Measurements from ENCODE around the gene FTO.

FTO gene

GRCh38 chr16:54062361-54063278 is 358.7 kb downstream of the FTO start:
- DNase-seq = no peak

- no peak for DNase-seq
Observed at GRCh38 chr16:54063279-54063773, 359.4 kb downstream of the FTO start.

GRCh38 chr16:54066451-54067105 is 362.6 kb downstream of the FTO start:
- DNase-seq = no peak

- DNase-seq = no peak
Observed at GRCh38 chr16:54067322-54068065, 363.5 kb downstream of the FTO start.

GRCh38 chr16:54068212-54068611 is 364.3 kb downstream of the FTO start:
- no peak for DNase-seq

GRCh38 chr16:54069601-54070239 is 365.8 kb downstream of the FTO start:
- DNase-seq = no peak

- no peak for DNase-seq
Observed at GRCh38 chr16:54070789-54071343, 366.9 kb downstream of the FTO start.

- no peak for DNase-seq
Observed at GRCh38 chr16:54071514-54071913, 367.6 kb downstream of the FTO start.

- DNase-seq = no peak
Observed at GRCh38 chr16:54072237-54072636, 368.3 kb downstream of the FTO start.

- DNase-seq = no peak
Observed at GRCh38 chr16:54073356-54073755, 369.4 kb downstream of the FTO start.

GRCh38 chr16:54075446-54075845 is 371.5 kb downstream of the FTO start:
- no peak for DNase-seq

GRCh38 chr16:54076006-54076504 is 372.1 kb downstream of the FTO start:
- no peak for DNase-seq

- no peak for DNase-seq
Observed at GRCh38 chr16:54077050-54077821, 373.3 kb downstream of the FTO start.

- no peak for DNase-seq
Observed at GRCh38 chr16:54080524-54081008, 376.6 kb downstream of the FTO start.

- DNase-seq = no peak
Observed at GRCh38 chr16:54086791-54087190, 382.8 kb downstream of the FTO start.

- no peak for DNase-seq
Observed at GRCh38 chr16:54090602-54091001, 386.6 kb downstream of the FTO start.

GRCh38 chr16:54093281-54093680 is 389.3 kb downstream of the FTO start:
- DNase-seq = no peak

- DNase-seq = no peak
Observed at GRCh38 chr16:54094641-54095040, 390.7 kb downstream of the FTO start.

- DNase-seq = no peak
Observed at GRCh38 chr16:54096607-54097006, 392.7 kb downstream of the FTO start.

GRCh38 chr16:54097774-54098173 is 393.8 kb downstream of the FTO start:
- no peak for DNase-seq

- DNase-seq = no peak
Observed at GRCh38 chr16:54098247-54098646, 394.3 kb downstream of the FTO start.
